ENCODE measurements around the gene MYOZ2.
A peak's percentile ranks its signal among the peaks of the same experiment; 100 is the strongest.

The MYOZ2 gene

GRCh38 chr4:119190354-119190753 lies 54.7 kb downstream of the MYOZ2 start:
- H3K4me1 ChIP-seq = no peaks in the 10 kb centered on the region
- H3K9ac ChIP-seq = no peak overlapping the region
- TF ChIP-seq, protein P1, sequence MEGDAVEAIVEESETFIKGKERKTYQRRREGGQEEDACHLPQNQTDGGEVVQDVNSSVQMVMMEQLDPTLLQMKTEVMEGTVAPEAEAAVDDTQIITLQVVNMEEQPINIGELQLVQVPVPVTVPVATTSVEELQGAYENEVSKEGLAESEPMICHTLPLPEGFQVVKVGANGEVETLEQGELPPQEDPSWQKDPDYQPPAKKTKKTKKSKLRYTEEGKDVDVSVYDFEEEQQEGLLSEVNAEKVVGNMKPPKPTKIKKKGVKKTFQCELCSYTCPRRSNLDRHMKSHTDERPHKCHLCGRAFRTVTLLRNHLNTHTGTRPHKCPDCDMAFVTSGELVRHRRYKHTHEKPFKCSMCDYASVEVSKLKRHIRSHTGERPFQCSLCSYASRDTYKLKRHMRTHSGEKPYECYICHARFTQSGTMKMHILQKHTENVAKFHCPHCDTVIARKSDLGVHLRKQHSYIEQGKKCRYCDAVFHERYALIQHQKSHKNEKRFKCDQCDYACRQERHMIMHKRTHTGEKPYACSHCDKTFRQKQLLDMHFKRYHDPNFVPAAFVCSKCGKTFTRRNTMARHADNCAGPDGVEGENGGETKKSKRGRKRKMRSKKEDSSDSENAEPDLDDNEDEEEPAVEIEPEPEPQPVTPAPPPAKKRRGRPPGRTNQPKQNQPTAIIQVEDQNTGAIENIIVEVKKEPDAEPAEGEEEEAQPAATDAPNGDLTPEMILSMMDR (IDR thresholded peaks at IDR 0.05) = no peak
- H3K27ac ChIP-seq = no peak overlapping the region
- no peak overlapping the region for H2AFZ ChIP-seq
- H3K27me3 ChIP-seq (ENCODE audit: control insufficient read depth, insufficient read depth, low read length) = no peaks in the 10 kb centered on the region
- no peak overlapping the region for H3K4me3 ChIP-seq (ENCODE audit: low read depth, low read length)
- no peaks in the 10 kb centered on the region for H3K36me3 ChIP-seq (ENCODE audit: control insufficient read depth, insufficient read depth, low read length)
- no peak overlapping the region for H3K4me2 ChIP-seq (ENCODE audit: low read length)
- no peaks in the 10 kb centered on the region for H3K79me2 ChIP-seq
- no peaks in the 10 kb centered on the region for H3K9me3 ChIP-seq (ENCODE audit: control insufficient read depth, low read length)

GRCh38 chr4:119191505-119191904 lies 55.9 kb downstream of the MYOZ2 start:
- Histone ChIP-seq H3K79me2 (no peaks in the 10 kb centered on the region), H3K9me3 (ENCODE audit: control insufficient read depth, low read length) (no peaks in the 10 kb centered on the region), H2AFZ (no peak overlapping the region), H3K4me2 (ENCODE audit: low read length) (no peak overlapping the region), H3K4me1 (no peaks in the 10 kb centered on the region), H3K36me3 (ENCODE audit: control insufficient read depth, insufficient read depth, low read length) (no peaks in the 10 kb centered on the region), H3K9ac (no peak overlapping the region), H3K27ac (no peak overlapping the region), H3K27me3 (ENCODE audit: control insufficient read depth, insufficient read depth, low read length) (no peaks in the 10 kb centered on the region), H3K4me3 (ENCODE audit: low read depth, low read length) (no peak overlapping the region)
- TF ChIP-seq, protein P1 (IDR thresholded peaks at IDR 0.05) = no peak

DNA sequence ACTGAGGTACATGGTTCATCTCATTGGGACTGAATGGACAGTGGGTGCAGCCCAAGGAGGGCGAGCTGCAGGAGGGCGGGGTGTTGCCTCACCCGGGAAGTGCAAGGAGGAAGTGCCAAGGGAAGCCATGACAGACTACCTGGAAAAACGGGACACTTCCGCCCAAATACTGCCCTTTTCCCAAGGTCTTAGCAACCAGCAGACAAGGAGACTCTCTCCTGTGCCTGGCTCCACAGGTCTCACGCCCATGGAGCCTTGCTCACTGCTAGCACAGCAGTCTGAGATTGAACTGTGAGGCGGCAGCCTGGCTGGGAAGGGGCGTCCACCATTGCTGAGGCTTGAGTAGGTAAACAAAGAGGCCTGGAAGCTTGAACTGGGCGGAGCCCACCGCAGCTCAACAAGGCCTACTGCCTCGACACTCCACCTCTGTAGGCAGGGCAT lies 62.2 kb downstream of the MYOZ2 start:
- Histone ChIP-seq H2AFZ (no peak overlapping the region), H3K27ac (no peak overlapping the region), H3K9me3 (ENCODE audit: control insufficient read depth, low read length) (no peaks in the 10 kb centered on the region), H3K4me1 (no peaks in the 10 kb centered on the region), H3K36me3 (ENCODE audit: control insufficient read depth, insufficient read depth, low read length) (no peaks in the 10 kb centered on the region), H3K27me3 (ENCODE audit: control insufficient read depth, insufficient read depth, low read length) (no peaks in the 10 kb centered on the region), H3K4me2 (ENCODE audit: low read length) (no peak overlapping the region), H3K79me2 (no peaks in the 10 kb centered on the region), H3K9ac (no peak overlapping the region), H3K4me3 (ENCODE audit: low read depth, low read length) (no peak overlapping the region)
- TF ChIP-seq, protein P1 (IDR thresholded peaks at IDR 0.05) = no peak

- Histone ChIP-seq H3K4me3 (ENCODE audit: low read depth, low read length) (no peak overlapping the region), H3K36me3 (ENCODE audit: control insufficient read depth, insufficient read depth, low read length) (no peaks in the 10 kb centered on the region), H3K27ac (peak overlapping the region; percentile 19), H2AFZ (no peak overlapping the region), H3K9me3 (ENCODE audit: control insufficient read depth, low read length) (no peaks in the 10 kb centered on the region), H3K4me1 (no peaks in the 10 kb centered on the region), H3K27me3 (ENCODE audit: control insufficient read depth, insufficient read depth, low read length) (no peaks in the 10 kb centered on the region), H3K4me2 (ENCODE audit: low read length) (no peak overlapping the region), H3K79me2 (no peaks in the 10 kb centered on the region), H3K9ac (no peak overlapping the region)
- TF ChIP-seq, protein P1 (IDR thresholded peaks at IDR 0.05) = no peak
These were observed 69.3 kb downstream of the MYOZ2 start for GRCh38 chr4:119204916-119205315.

- Histone ChIP-seq H3K36me3 (ENCODE audit: control insufficient read depth, insufficient read depth, low read length) (no peaks in the 10 kb centered on the region), H3K9ac (no peak overlapping the region), H3K27me3 (ENCODE audit: control insufficient read depth, insufficient read depth, low read length) (no peaks in the 10 kb centered on the region), H3K4me3 (ENCODE audit: low read depth, low read length) (no peak overlapping the region), H3K27ac (no peak overlapping the region), H3K4me1 (no peaks in the 10 kb centered on the region), H2AFZ (no peak overlapping the region), H3K4me2 (ENCODE audit: low read length) (no peak overlapping the region), H3K9me3 (ENCODE audit: control insufficient read depth, low read length) (no peaks in the 10 kb centered on the region), H3K79me2 (no peaks in the 10 kb centered on the region)
- TF ChIP-seq, protein P1 (IDR thresholded peaks at IDR 0.05) = no peak
These were observed 70.1 kb downstream of the MYOZ2 start for GRCh38 chr4:119205690-119206089.

Data from parathyroid adenoma (tissue), 2 donors.